ENCODE data around the gene ZBTB12.

- TF ChIP-seq CTCF (IDR thresholded peaks at IDR 0.05 in 8 of 11, conservative IDR thresholded peaks at IDR 0.05 in 3 of 11) = no peak
- TF ChIP-seq POLR2A (IDR thresholded peaks at IDR 0.05) = no peak
- TF ChIP-seq POLR2AphosphoS5 (IDR thresholded peaks at IDR 0.05) = no peak
Observed at GRCh38 chr6:31851485-31851832, 50.4 kb downstream of the ZBTB12 start.

Measured in spleen (tissue), 7 donors.